Skeletal muscle cell (primary cell): ENCODE measurements around the gene PRDM5.
A peak's percentile ranks its signal among the peaks of the same experiment; 100 is the strongest.
"Not testable (repeated sequence)": the region's sequence is repeated elsewhere in the genome, so short reads cannot be mapped to it uniquely, and the experiment has no call there.

Experiments used
- DNase-seq: peaks from one replicate; pipeline ENCODE4 v3.0.0-alpha.2; 2010; ENCODE audit warnings: low read depth
- H3K4me3 ChIP-seq: 2 replicates; pipeline ENCODE4 v1.5.1; 2011; ENCODE audit warnings: low read depth, mild to moderate bottlenecking, control low read depth, low read length, moderate library complexity

The PRDM5 gene

GRCh38 chr4:120775431-120775830 lies 147.1 kb downstream of the PRDM5 start:
- no peak for DNase-seq

DNA sequence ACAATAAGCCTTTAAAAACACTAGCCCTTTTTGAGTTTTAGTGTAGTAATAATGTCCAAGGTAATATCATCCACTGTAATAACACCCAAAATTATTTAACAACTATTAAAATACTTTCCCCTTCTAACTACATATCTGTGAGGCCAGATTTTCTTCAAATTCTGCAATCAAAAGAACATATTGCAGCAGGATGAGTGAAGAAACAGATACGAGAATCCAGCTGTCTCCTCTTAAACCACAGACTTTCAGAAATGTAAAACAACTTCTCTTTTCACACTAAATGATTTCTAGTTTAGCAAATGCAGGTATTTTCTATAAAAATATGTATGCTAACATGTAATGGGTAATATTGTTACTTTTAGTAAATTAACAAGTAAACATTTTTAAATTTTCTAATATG lies 148.9 kb downstream of the PRDM5 start:
- no peak for DNase-seq
- no peak overlapping the region for H3K4me3 ChIP-seq

More at GRCh38 chr4:120775431-120775830, 147.1 kb downstream of the PRDM5 start:
- no peak overlapping the region for H3K4me3 ChIP-seq

DNA sequence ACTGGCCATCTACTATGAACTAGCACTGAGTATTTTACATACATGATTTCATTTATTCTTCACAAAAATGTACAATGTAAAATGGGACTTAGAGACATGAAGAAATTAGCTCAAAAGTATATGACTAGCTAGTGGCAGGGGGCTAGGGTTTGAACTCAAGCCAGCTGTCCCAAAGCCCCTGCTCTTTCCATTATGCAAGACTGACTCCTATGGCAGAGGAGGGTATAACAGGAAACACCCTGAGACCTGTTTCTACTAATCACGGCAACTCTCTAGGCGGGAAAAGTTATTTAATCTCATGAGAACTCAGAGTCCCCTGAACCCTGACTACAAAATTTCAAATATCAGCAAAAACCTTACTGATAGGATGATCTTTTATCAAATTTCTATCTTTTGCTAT lies 150.6 kb downstream of the PRDM5 start:
- DNase-seq = no peak
- no peak overlapping the region for H3K4me3 ChIP-seq

DNA sequence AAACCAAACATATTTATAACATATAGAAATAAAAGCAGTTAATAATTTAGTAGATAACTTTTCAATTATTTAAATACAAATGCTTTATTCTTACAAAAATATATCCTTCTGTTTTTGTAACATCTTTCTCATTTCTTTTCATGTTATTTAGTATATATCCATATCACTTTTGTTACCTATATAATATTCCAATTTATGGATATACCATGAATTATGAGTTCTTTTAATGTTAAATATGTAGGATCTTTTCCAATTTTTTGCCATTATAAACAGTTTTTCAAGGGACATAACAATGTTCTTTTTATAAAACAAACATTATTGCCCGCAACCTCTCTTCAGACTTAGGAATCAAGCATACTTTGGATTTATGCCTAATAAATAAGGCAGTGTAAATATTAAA lies 151.6 kb downstream of the PRDM5 start:
- H3K4me3 ChIP-seq = no peak overlapping the region
- no peak for DNase-seq

GRCh38 chr4:120769227-120769626 lies 153.3 kb downstream of the PRDM5 start:
- peak; percentile 51 for DNase-seq

DNA sequence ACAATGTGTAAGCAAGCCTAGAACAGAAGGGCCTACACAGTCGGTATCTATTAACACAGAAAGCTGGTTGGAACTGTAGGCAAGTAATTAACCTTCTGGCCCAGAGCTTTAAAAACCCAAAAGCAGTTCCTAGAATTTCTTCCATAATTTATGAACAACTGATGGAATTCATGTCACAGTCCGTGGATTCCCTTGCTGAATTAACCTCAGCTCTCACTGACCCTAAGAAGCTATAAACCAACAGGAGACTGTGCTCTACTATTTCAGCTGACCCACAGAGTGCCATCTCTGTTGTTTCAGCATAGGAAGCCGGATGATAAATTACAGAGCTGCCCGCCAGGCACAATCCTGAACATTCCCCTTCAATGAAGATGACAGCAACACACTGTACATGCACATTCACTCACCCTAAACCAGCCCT lies 157.3 kb downstream of the PRDM5 start:
- no peak overlapping the region for H3K4me3 ChIP-seq
- DNase-seq = no peak

More at GRCh38 chr4:120769227-120769626, 153.3 kb downstream of the PRDM5 start:
- H3K4me3 ChIP-seq = no peak overlapping the region

GRCh38 chr4:120763650-120764049 lies 158.9 kb downstream of the PRDM5 start:
- no peak for DNase-seq
- H3K4me3 ChIP-seq = no peak overlapping the region

DNA sequence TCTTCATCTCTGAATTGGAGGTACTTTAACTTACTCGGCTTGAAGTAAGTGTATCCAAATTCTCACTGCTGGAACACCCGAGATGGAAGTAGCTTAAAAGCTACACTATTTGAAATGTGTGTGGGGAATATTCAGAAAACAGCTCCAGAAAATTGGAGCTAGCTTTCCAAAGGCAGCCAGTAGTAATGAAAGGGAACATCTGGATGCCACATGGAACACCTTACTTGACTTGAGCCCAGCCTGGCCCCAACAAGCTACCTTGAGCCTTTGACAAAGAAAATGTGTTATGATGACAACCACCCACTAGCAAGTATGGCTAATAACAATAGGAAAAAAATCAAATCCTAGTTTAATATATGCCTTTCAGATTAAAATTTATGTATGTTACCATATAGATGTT lies 161.5 kb downstream of the PRDM5 start:
- H3K4me3 ChIP-seq = no peak overlapping the region
- DNase-seq = no peak

GRCh38 chr4:120760047-120760446 lies 162.5 kb downstream of the PRDM5 start:
- no peak for DNase-seq
- H3K4me3 ChIP-seq = no peak overlapping the region

- no peak overlapping the region for H3K4me3 ChIP-seq
- DNase-seq = no peak
Measured at GRCh38 chr4:120755864-120756263, 166.7 kb downstream of the PRDM5 start.

DNA sequence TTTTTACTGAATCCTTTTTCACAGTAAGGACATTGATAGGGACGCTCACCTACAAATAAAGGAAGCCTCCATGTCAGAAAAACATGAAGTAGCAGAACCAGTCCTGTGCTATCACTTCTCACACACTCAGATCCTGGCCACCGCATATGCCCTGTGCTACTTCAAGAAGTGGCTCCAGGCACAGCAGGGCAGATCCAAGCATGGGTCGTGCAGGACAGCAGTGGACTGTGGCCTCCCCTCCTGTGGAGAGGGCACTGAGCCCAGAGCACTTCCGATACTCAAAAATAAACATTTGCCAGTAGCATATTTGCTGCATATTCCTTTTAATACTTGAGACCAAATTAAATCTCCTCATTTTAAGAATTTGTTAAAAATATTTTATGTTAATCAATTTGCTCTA lies 167.9 kb downstream of the PRDM5 start:
- H3K4me3 ChIP-seq = no peak overlapping the region
- DNase-seq = no peak

GRCh38 chr4:120753854-120754253 lies 168.7 kb downstream of the PRDM5 start:
- DNase-seq = no peak
- no peak overlapping the region for H3K4me3 ChIP-seq

DNA sequence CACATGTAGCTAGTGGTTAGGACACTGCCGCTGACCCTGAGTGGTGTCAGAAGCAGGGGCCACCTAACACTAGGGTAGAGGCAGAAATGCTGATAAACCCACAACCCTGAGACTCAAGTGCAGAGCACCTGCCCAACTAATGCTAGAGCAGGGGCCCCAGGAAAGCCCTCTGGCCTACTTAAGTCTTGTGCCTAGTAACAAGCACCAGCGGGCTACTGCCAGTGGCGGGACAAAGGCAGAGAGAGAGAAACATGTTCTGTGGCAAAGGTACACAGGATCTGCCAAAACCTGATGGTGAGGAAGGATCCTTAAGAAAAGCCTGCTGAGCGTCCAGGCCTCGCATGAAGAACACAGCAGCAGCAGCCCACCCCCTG lies 172.4 kb downstream of the PRDM5 start:
- no peak overlapping the region for H3K4me3 ChIP-seq
- no peak for DNase-seq

DNA sequence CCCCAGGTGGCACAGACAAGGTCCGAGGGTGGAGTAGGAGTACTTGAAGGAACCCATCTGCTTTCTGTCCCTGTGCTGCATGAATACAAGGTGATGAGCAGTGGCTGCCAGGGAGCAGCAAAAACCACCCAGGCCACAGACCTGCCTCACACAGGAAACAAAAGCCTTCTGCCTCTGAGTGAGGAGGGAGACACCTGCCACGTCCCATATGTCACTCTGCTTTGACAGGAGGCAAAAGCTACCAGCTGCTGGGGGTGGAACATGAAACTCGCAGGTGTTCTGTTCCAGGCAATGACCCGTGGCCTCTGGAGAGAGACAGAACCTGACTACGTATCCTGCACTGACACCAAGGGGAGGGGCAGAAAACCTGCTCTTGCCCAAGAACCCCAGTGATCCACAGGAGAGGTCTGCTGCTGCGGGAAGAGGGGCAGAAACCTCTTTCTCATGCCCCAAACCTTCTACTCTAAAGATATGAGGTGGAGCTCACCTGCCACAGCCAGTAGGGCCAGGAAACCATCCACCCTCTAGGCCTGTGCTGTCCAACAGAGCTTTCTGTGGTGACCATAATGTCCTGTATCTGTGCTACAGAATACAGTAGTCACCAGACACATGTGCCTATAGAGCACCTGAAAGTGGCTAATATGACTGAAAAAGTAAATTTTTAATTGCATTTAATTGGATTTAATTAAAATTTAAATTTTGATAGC lies 172.9 kb downstream of the PRDM5 start:
- no peak for DNase-seq
- H3K4me3 ChIP-seq = no peak overlapping the region

GRCh38 chr4:120741636-120742035 lies 180.9 kb downstream of the PRDM5 start:
- H3K4me3 ChIP-seq, DNase-seq: not testable (repeated sequence)

DNA sequence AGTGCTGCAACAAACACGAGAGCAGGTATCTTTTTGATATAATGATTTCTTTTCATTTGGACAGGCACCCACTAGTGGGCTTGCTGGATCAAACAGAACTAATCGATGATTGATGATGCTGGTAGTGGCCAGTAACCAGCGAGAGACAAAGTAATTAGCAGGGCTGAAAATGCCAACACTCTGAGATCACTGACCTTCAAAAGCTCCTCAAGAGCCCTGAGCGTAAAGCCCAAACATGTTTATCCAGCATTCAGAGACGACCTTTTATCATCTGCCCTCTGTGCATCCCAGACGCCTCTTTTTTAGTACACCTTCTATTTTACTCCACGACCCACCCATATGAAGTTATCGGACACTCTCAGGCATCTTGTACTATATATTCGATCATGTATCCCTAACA lies 186.2 kb downstream of the PRDM5 start:
- DNase-seq = no peak
- H3K4me3 ChIP-seq = no peak overlapping the region

- no peak for DNase-seq
- no peak overlapping the region for H3K4me3 ChIP-seq
Measured at GRCh38 chr4:120733968-120734367, 188.6 kb downstream of the PRDM5 start.

DNA sequence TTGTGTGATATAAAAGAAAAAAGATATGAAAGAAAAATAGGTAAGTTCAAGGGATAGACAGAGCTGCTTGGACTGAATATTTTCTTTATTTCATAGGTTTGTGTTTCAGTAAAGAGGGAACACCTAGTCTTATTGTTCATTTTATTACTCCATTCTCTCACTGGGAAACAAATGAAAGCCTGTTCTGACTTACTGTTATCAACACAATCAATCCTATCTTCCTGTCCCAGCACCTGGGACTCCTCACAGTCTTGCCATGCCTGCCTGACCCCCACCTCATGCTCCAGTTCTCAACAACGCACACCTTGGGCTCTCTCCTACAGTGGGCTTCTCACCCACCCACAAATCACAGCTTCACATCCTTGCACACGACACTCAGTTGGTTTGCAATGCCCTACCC lies 189.5 kb downstream of the PRDM5 start:
- no peak for DNase-seq
- H3K4me3 ChIP-seq = no peak overlapping the region

DNA sequence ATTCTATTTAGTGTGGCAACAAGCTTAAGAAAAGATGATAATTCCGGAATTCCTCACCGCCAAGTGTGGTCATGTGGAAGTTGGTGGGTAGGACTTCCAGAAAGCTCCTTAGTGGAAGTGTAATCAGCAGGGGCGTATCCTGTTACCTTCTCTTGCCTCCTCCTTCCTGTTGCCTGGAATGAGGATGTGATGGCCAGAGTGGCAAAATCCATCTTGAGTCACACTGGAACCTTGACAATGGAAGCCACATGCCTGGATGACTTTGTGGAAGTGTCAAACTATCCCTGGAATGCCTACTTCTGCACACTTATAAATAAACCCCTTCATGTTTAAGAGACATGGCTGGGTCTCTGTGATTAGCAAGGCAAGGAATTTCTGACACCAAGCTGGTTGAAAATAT lies 191.0 kb downstream of the PRDM5 start:
- DNase-seq = no peak
- H3K4me3 ChIP-seq = no peak overlapping the region

DNA sequence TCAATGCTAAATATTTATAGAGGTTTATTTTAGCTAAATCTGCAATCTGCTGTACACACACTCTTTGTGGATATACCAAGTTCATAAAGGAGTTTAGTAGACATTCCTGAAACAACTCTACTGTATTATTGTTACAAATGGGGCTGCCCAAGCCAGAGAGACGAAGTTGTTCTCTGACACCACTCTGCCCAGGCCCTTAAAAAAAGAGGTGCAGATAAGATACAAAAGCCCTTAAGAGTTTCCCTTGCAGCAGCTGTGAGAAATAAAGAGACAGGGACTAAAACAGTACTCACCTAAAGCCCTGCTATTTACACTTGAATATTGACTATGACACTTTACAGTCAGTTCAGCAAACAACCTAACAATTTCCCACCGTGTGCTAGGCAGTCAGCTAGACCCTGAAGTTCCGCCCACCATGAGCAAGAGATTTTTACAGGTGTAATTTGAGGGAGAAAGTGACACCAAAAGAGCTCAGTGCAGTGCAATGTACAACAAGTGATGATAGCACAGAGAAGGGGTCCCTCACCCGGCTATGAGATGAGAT lies 191.7 kb downstream of the PRDM5 start:
- DNase-seq = no peak
- H3K4me3 ChIP-seq = no peak overlapping the region

- no peak for DNase-seq
- H3K4me3 ChIP-seq = no peak overlapping the region
Measured at GRCh38 chr4:120728892-120729675, 193.4 kb downstream of the PRDM5 start.
